Astrocyte (in vitro differentiated cells and primary cell): ENCODE data around the gene TIMM44. TPM values are rescaled to one million over a fixed set of nuclear protein-coding genes. Genes with fewer than 3 reads are reported as not detected.
"Not testable (repeated sequence)": the region's sequence is repeated elsewhere in the genome, so short reads cannot be mapped to it uniquely, and the experiment has no call there.

Experiments used
- DNase-seq: peaks from one replicate; pipeline ENCODE4 v3.0.0-alpha.2; 2010; ENCODE audit warnings: low read depth
- FAIRE-seq: peaks from 2 replicates; lab custom pipeline; 2011; peaks lifted over from hg19 to GRCh38; lab: Jason Lieb, UNC
- H2AFZ ChIP-seq: 2 replicates; pipeline ENCODE4 v1.6.0; 2012; ENCODE audit warnings: low read depth, low read length, inconsistent platforms
- H3K27ac ChIP-seq: 2 replicates; pipeline ENCODE4 v1.5.1; 2011; ENCODE audit warnings: low read depth, low read length, inconsistent platforms
- H3K27me3 ChIP-seq: 2 replicates; pipeline ENCODE4 v1.6.0; 2011; ENCODE audit warnings: low read length, inconsistent platforms; ENCODE audit not compliant: insufficient read depth
- H3K36me3 ChIP-seq: 2 replicates; pipeline ENCODE4 v1.5.1; 2011; ENCODE audit warnings: low read length, inconsistent platforms; ENCODE audit not compliant: insufficient read depth
- H3K4me1 ChIP-seq: 2 replicates; pipeline ENCODE4 v1.5.1; 2011; ENCODE audit warnings: low read length, inconsistent platforms; ENCODE audit not compliant: insufficient read depth
- H3K4me2 ChIP-seq: 2 replicates; pipeline ENCODE4 v1.6.0; 2012; ENCODE audit warnings: low read length, inconsistent platforms
- H3K4me3 ChIP-seq: 2 replicates; pipeline ENCODE4 v1.5.1; 2011; ENCODE audit warnings: low read depth, mild to moderate bottlenecking, low read length, inconsistent platforms; ENCODE audit not compliant: insufficient read depth
- H3K79me2 ChIP-seq: 2 replicates; pipeline ENCODE4 v1.6.0; 2012; ENCODE audit warnings: mild to moderate bottlenecking, low read length, inconsistent platforms; ENCODE audit not compliant: insufficient read depth
- H3K9ac ChIP-seq: 2 replicates; pipeline ENCODE4 v1.6.0; 2012; ENCODE audit warnings: mild to moderate bottlenecking, low read length, inconsistent platforms
- H3K9me3 ChIP-seq: 2 replicates; pipeline ENCODE4 v1.5.1; 2012; ENCODE audit warnings: low read depth, mild to moderate bottlenecking, low read length, inconsistent platforms; ENCODE audit not compliant: insufficient read depth
- H4K20me1 ChIP-seq: 2 replicates; pipeline ENCODE4 v1.6.0; 2012; ENCODE audit warnings: low read length, inconsistent platforms; ENCODE audit not compliant: insufficient read depth
- H3K27ac Mint-ChIP-seq: one replicate; pipeline ENCODE4 v1.8.0; 2021; ENCODE audit warnings: mild to moderate bottlenecking, mixed read lengths; ENCODE audit not compliant: unreplicated experiment
- H3K27me3 Mint-ChIP-seq: one replicate; pipeline ENCODE4 v1.8.0; 2021; ENCODE audit warnings: low read depth, mixed read lengths; ENCODE audit not compliant: unreplicated experiment
- H3K36me3 Mint-ChIP-seq: one replicate; pipeline ENCODE4 v1.8.0; 2021; ENCODE audit warnings: low read depth, mixed read lengths; ENCODE audit not compliant: unreplicated experiment
- H3K4me1 Mint-ChIP-seq: one replicate; pipeline ENCODE4 v1.8.0; 2021; ENCODE audit warnings: low read depth, mixed read lengths; ENCODE audit not compliant: unreplicated experiment
- H3K4me3 Mint-ChIP-seq: one replicate; pipeline ENCODE4 v1.8.0; 2021; ENCODE audit warnings: mild to moderate bottlenecking, moderate library complexity, mixed read lengths; ENCODE audit not compliant: unreplicated experiment
- H3K9me3 Mint-ChIP-seq: one replicate; pipeline ENCODE4 v1.8.0; 2021; ENCODE audit warnings: mild to moderate bottlenecking, mixed read lengths; ENCODE audit not compliant: unreplicated experiment
- CTCF ChIP-seq: IDR thresholded peaks from 2 replicates; pipeline ENCODE4 v1.5.1; 2011; ENCODE audit warnings: low read depth, mild to moderate bottlenecking, inconsistent platforms, low read length, moderate library complexity; ENCODE audit not compliant: insufficient read depth
- EZH2 ChIP-seq: IDR thresholded peaks from 2 replicates; pipeline ENCODE4 v1.6.1; 2012; ENCODE audit warnings: mild to moderate bottlenecking, low read length, inconsistent platforms; ENCODE audit not compliant: insufficient read depth
- total RNA-seq: library from RNA; stranded (reverse); gene quantifications from 2 replicates; pipeline ENCODE4 v1.2.1, GENCODE V29; 2021

TIMM44 gene
- total RNA-seq, 1 donor from 2014 or later, result 71.1 TPM

GRCh38 chr19:7961920-7962626 lies 18.6 kb upstream of the TIMM44 start:
- no peaks in the 10 kb centered on the region for H3K79me2 ChIP-seq
- no peaks in the 10 kb centered on the region for H3K27me3 ChIP-seq
- H4K20me1 ChIP-seq, result peaks cover 12% of the 10 kb centered on the region
- Mint-ChIP-seq H3K27me3 (no peaks in the 10 kb centered on the region), H3K27ac (no peak overlapping the region), H3K4me3 (no peak overlapping the region), H3K9me3 (no peaks in the 10 kb centered on the region), H3K4me1 (peaks cover 2% of the 10 kb centered on the region), H3K36me3 (peaks cover 13% of the 10 kb centered on the region)
- H3K4me2 ChIP-seq, result no peak overlapping the region
- FAIRE-seq (no peak), DNase-seq (no peak)
- TF ChIP-seq EZH2, result no peak
- TF ChIP-seq CTCF, result no peak
- H3K36me3 ChIP-seq, result peaks cover 21% of the 10 kb centered on the region
- H3K9me3 ChIP-seq, result no peaks in the 10 kb centered on the region
- no peaks in the 10 kb centered on the region for H3K4me1 ChIP-seq
- H2AFZ ChIP-seq, result no peak overlapping the region
- H3K9ac ChIP-seq, result no peak overlapping the region
- H3K4me3 ChIP-seq, result no peak overlapping the region
- no peak overlapping the region for H3K27ac ChIP-seq

- peaks cover 17% of the 10 kb centered on the region for H3K36me3 ChIP-seq
- not testable (repeated sequence) for FAIRE-seq, H3K4me1 ChIP-seq, H3K4me3 ChIP-seq, H3K4me3 Mint-ChIP-seq, H3K4me2 ChIP-seq, H3K9me3 Mint-ChIP-seq, H3K9me3 ChIP-seq, H3K27ac ChIP-seq, H4K20me1 ChIP-seq, H2AFZ ChIP-seq, H3K27me3 Mint-ChIP-seq, DNase-seq, H3K9ac ChIP-seq, H3K27ac Mint-ChIP-seq, H3K79me2 ChIP-seq, H3K27me3 ChIP-seq, H3K4me1 Mint-ChIP-seq
- H3K36me3 Mint-ChIP-seq, result peaks cover 15% of the 10 kb centered on the region
Measured at GRCh38 chr19:7961082-7961481, 17.6 kb upstream of the TIMM44 start.

- Histone ChIP-seq H3K4me1 (no peaks in the 10 kb centered on the region), H3K4me3 (no peak overlapping the region), H3K36me3 (peaks cover 17% of the 10 kb centered on the region), H3K9me3 (no peaks in the 10 kb centered on the region), H4K20me1 (no peaks in the 10 kb centered on the region), H3K27me3 (no peaks in the 10 kb centered on the region), H2AFZ (no peak overlapping the region), H3K9ac (no peak overlapping the region), H3K79me2 (no peaks in the 10 kb centered on the region), H3K27ac (no peak overlapping the region), H3K4me2 (no peak overlapping the region)
- DNase-seq (no peak), FAIRE-seq (no peak)
- H3K27ac Mint-ChIP-seq, result no peak overlapping the region
- no peaks in the 10 kb centered on the region for H3K9me3 Mint-ChIP-seq
- H3K27me3 Mint-ChIP-seq, result no peaks in the 10 kb centered on the region
- no peak for TF ChIP-seq CTCF
- no peak for TF ChIP-seq EZH2
- peaks cover 9% of the 10 kb centered on the region for H3K36me3 Mint-ChIP-seq
- H3K4me1 Mint-ChIP-seq, result peaks cover 2% of the 10 kb centered on the region
- no peak overlapping the region for H3K4me3 Mint-ChIP-seq
Measured at GRCh38 chr19:7959211-7959610, 15.7 kb upstream of the TIMM44 start.
